NCI-H446 (cell line): ENCODE results near the gene NFKB1.
"Not testable (repeated sequence)": the region's sequence is repeated elsewhere in the genome, so short reads cannot be mapped to it uniquely, and the experiment has no call there.

ENCODE experiments used
- DNase-seq, 2 experiments: peaks; one replicate each; lab custom pipeline; 2025; lab: John Stamatoyannopoulos, UW

NFKB1 gene

DNA sequence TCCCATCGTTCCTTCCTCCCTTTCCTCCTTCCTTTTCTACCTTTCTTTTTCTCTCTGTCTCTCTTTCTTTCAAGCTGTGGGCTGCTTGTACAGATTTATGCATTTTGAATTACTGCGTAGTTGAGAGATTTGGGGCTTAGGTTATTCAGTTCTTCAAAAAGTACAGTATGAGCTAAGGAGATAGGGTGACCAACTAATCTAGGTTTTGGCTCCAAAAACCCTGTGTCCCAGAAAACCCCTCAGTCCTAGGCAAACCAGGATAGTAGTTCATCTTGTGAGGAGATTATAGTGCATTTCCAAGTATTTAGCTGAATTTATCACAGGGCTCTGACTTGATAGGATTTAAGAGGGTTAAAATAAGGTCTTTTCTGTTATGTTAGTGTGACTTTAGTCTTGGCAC lies 64.5 kb downstream of the NFKB1 start:
- DNase-seq: no peak

DNA sequence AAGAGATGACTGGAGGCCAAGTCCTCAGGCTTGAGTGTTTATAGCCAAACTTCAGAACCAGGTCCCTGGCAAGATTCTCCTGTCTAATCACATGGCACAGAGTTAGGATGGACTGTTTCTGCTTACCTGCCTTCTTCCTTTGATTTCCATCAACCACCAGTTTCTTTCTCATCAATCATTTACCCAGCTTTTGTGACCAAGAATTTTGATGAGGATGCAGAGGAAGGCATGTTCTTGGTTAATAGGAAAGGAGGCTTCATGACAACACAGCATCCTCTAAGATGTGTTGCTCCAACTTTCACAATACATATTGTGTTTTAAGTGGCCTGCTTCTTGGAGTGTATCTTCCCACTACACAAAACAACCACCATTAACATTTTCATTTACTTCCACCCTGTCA lies 65.3 kb downstream of the NFKB1 start:
- DNase-seq: no peak

- DNase-seq: no peak
Measured at GRCh38 chr4:102567427-102567826, 66.3 kb downstream of the NFKB1 start.

- DNase-seq: no peak
Measured at GRCh38 chr4:102569200-102569599, 68.0 kb downstream of the NFKB1 start.

GRCh38 chr4:102570211-102570610 lies 69.1 kb downstream of the NFKB1 start:
- not testable (repeated sequence) for DNase-seq

DNA sequence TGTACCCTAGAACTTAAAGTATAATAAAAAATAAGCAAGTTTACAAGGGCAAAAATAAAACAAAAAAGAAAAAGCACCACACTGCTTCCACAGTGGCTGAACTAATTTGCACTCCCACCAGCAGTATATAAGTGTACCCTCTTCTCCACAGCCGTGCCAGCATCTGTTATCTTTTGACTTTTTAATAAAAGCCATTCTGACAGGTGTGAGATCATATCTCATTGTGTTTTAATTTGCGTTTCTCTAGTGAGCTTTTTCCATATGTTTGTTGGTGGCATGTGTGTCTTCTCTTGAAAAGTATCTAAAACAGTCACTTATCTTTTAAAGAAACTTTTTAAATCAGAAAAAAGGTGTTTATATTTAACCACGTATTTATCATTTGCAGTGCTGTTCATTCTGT lies 71.3 kb downstream of the NFKB1 start:
- no peak for DNase-seq

- DNase-seq: no peak
Measured at GRCh38 chr4:102574317-102574716, 73.2 kb downstream of the NFKB1 start.

DNA sequence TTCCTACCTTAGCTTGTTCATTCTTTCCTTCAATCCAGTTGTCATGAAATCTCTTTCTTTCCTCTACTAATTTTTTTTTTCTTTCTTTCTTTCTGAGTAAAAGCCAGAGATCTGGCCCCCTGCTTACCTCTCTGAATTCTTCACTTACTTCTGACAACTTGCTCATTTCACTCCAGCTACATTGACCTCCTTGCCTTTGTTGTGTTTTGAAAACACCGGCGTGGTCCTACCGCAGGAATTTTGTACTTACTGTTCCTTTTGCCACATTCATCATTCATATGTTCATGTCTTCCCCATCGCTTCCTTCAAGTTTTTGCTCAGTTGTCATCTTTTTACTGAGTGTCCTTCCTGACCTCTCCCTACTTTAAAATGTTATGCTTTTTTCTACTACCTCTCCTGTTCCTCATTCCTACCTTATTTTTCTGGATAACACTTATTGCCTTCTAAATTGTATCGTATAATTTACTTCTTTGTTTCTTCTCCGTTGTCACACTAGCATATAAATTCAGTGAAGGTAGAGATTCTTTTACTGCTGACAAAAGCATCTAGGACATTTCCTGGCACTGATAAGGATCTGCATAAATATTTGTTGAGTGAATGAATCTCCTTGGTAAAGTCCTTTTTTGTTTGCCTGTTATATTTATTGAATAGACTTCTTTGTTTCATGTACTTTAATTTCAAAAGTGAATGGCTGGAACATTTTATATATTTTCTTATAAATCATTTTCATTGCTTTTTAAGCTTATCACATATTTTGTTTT lies 74.4 kb downstream of the NFKB1 start:
- DNase-seq: no peak

DNA sequence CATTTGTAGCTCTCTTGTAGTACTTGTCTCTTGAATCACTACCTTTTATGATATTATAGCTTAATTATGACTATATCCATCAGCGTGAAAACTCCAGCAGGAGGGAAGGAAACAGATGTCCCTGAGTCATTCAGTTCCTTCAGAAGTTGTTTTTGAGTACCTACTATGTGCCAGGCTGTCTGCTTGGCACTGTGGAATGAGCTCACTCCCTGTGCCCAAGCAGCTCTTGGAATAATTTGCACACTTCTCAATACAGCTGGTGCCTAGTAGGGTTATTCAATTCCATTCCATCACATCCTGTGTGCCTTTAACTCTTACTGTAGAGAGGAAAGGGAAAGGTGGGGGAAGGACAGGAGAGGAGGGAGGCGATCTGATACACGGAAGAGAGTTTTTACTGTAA lies 77.1 kb downstream of the NFKB1 start:
- no peak for DNase-seq

GRCh38 chr4:102578819-102579218 lies 77.7 kb downstream of the NFKB1 start:
- DNase-seq: no peak

GRCh38 chr4:102579794-102580462 lies 78.8 kb downstream of the NFKB1 start:
- no peak for DNase-seq

DNA sequence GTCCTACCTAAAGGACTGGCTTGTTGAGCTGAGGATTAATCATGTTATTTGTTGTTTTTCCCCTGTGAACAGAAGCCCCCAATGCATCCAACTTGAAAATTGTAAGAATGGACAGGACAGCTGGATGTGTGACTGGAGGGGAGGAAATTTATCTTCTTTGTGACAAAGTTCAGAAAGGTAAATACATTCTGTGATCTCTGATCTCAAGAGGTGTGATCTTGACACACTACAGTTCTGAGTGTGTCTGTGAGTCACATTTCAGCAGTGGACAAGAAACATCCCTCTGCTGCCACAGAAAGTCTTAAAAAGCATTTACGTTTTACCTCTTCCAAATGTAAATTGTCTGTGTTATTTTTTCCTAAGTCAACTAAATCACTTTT lies 79.3 kb downstream of the NFKB1 start:
- DNase-seq: no peak

GRCh38 chr4:102584091-102584490 lies 82.9 kb downstream of the NFKB1 start:
- no peak for DNase-seq

DNA sequence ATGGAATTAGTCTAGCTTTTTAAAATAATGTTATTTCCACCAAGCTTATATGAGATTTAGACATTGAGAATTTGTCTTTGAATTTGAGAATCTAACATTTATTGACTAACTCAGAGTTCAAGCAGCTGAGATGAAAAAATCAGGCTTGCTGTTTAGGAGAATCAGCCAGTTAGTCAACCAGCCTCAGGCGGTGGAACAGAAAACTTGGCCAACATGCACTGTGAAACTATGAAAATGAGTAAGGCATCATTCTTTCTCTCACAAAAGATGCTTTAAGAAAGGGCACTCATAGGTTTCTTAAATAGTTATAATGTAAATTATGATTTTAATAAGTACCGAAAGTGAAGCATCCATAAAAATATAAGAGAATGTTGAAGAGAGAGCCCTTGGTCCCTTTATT lies 84.2 kb downstream of the NFKB1 start:
- DNase-seq: no peak

GRCh38 chr4:102586002-102586643 lies 85.0 kb downstream of the NFKB1 start:
- no peak for DNase-seq

DNA sequence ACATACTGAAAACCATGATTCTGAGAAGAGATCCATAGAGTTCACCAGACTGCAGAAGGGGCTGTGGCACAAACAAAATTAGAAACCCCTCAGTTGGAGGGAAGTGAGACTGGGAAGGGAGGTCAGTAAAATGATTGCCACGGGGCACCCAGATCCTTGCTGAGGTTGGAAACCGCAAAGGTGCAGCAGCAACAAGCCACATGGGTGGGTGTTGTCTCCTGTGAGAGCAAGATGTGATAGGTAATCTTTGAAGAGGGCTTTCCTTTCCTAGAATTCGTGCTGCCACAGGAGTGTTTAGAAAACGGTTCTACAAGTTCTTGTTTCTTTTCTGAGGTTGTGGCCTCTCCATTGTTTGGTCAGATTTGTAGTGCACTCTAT lies 85.5 kb downstream of the NFKB1 start:
- no peak for DNase-seq

- no peak for DNase-seq
Measured at GRCh38 chr4:102589743-102590142, 88.6 kb downstream of the NFKB1 start.

DNA sequence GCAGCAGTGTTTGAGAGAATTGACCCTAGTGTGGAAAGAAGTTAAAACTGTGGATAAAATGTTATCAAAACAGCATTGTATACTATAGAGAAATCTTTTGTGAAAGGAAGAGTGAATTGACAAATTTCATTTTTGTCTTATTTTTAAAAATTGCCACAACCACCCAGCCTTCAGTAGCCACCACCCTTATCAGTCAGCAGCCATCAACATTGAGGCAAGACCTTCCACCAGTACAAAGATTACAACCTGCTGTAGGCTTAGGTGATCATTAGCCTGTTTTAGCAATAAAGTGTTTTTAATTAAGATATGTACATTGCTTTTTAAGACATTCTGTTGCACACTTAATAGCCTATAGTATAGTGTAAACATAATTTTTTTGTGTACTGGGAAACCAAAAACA lies 91.1 kb downstream of the NFKB1 start:
- no peak for DNase-seq

DNA sequence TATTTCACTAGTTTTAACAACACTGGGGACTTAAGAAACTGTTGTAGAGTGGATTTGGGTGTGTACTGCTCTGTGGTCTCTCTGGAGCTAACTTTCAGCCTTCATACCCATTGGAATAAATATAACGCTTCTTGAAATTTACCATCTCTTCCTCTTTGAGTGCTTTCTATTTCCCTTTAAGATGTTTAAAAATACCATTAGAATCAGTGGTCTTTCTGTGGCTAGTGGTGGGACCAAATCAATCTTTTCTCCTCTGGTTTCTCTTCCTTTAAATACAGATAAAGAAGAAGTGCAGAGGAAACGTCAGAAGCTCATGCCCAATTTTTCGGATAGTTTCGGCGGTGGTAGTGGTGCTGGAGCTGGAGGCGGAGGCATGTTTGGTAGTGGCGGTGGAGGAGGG lies 92.0 kb downstream of the NFKB1 start:
- DNase-seq: no peak

DNA sequence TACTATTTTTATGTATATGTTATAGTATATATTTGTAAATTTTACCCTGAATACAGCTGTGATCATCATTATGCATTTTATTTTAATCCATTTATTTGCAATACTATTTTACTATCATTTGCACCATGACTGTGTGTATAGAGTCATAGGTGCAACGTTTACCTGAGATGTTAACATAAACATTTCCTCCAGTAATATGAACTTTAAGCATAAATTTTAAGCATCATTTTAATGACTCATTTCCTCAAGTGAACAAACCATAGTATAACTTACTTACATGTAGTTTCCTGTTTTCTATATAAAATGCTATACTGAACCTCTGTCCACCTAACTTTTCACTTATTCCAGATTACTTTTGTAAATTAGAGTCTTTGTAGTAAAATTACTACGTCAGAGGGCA lies 92.8 kb downstream of the NFKB1 start:
- DNase-seq: no peak

DNA sequence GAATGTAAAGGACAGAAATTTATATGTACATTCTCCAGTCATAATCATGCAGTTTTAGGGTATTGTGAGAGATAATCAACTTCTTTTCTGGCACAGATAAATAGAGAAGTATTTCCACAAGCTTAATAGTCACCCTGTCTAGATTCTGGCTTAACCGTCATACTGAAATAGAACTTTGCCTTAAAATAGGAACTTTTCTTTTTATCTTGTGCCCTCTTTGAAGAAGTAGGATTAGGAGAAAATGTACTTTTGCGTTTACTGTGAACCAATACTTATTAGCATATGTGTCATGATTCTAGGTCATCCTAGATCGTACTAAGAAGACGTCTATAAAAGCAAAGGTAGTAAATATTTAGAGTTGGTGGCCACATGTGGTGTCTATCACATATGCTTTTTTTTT lies 95.4 kb downstream of the NFKB1 start:
- DNase-seq: no peak

- DNase-seq: no peak
Measured at GRCh38 chr4:102598086-102598761, 97.1 kb downstream of the NFKB1 start.
